ENCODE data around the gene ARHGAP22.

The ARHGAP22 gene

DNA sequence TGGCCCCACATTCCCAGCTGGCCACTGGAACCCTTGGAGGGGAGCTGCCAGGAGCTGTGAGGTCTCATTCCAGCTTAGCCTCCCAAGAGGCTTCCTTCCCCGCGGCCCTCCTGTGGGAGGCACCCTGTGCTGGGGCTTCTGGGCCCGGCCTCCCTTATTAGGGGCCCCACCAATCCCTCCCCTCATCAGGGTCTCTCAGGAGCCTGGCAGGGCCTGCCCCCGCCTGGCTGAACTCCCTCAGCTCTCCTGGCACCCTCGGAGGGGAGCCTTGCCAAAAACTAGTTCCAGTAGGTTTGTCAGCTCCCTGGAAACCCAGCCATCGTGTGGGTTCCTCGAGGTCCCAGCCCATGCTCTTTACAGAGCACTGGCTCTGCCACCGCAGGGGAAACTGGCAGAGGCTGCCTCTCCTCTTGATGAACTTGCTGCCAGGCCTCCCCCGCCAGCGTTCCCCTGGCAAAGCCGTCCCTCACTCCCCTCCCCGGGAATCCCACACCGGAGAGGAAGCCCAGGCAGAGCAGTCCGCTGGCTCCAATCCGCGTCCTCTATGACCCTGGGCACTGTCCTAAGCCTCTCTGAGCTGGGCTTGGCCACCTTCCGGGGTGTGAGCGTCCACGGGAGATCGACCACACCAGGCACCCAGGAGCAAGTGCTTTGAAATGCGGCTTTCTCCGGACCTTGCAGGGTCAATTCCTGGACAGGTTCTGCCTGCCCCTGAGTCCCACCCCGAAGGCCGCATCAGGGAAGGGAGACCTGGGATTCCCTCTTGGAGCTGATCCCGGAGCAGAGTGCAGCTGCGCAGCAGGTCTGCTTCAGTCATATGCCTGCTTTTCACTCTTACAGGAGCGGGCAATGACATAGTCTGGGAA, 139.8 kb downstream of the ARHGAP22 start:
- no peak for DNase-seq (ENCODE audit: low read depth, low spot score)

GRCh38 chr10:48464121-48464870, 140.6 kb downstream of the ARHGAP22 start:
- DNase-seq (ENCODE audit: low read depth, low spot score), result no peak

GRCh38 chr10:48463318-48464003, 141.4 kb downstream of the ARHGAP22 start:
- DNase-seq (ENCODE audit: low read depth, low spot score), result no peak

DNA sequence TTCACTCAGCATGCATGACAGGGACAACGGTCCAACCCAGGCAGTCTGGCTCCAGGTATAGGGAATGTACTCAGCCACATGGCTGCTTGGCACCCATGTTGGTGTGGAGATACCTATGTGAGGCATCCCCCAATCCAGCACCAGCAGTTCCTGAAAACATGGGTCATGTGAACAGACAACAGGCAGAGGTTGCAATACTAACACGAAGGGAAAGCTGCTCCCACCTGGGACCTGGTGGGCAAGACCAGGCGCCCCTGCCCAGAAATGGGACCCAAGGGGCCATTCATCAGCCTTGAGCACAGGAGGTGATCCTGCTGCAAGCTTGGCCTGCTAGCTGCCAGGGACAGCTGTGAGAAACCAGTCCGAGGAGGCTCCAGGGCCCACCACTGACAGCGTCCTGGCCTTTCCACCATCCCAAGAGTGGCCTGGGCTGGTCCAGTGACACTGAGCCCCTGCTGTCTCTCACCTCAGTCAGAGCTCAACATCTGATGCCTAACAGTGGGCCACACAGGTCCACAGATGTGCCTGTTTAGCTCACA, 142.3 kb downstream of the ARHGAP22 start:
- DNase-seq (ENCODE audit: low read depth, low spot score), result no peak

DNA sequence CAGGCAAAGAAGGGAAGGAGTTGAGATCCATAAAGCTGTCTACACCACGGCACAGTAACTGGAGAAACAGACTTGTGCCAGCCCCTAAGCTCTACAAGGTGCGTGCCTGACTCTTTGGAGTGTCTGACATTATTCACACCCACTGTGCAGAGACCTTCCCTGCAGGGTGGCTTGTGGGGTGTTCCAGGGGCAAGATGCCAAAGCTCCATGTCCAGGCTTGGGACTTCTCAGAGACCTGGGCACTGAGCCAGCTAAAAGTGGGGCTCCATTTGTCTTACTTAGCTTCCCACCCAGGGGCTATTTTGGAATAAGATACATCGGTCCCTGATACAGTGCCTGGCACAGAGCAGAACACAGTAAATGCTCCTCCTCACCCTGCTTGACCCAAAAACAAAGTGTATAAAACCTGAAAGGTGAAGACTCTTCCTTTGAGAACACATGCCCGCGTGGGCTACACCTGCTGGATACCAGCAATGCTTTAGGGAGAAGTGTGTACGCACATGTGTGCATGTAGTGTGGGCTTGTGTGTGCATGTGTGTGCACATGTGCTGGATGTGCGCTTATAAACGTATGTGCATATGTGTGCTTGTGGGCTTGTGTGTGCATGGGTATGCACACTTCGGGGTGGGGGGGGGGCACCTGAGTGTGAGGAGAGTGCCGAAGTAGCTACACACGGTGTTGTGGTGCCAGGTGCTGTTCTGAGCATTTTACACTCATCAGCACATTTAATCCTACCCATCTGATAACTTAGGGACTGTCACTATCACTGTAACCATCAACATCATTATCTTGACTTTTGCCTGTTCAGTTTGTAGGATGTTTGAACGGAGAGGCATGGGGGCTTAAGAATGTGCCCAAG, 143.0 kb downstream of the ARHGAP22 start:
- no peak for DNase-seq (ENCODE audit: low read depth, low spot score)

- DNase-seq (ENCODE audit: low read depth, low spot score), result no peak
Observed at GRCh38 chr10:48460182-48460581, 144.7 kb downstream of the ARHGAP22 start.

GRCh38 chr10:48459270-48460150, 145.4 kb downstream of the ARHGAP22 start:
- no peak for DNase-seq (ENCODE audit: low read depth, low spot score)

GRCh38 chr10:48458662-48459048, 146.2 kb downstream of the ARHGAP22 start:
- no peak for DNase-seq (ENCODE audit: low read depth, low spot score)

- no peak for DNase-seq (ENCODE audit: low read depth, low spot score)
Observed at GRCh38 chr10:48457949-48458661, 146.8 kb downstream of the ARHGAP22 start.

DNA sequence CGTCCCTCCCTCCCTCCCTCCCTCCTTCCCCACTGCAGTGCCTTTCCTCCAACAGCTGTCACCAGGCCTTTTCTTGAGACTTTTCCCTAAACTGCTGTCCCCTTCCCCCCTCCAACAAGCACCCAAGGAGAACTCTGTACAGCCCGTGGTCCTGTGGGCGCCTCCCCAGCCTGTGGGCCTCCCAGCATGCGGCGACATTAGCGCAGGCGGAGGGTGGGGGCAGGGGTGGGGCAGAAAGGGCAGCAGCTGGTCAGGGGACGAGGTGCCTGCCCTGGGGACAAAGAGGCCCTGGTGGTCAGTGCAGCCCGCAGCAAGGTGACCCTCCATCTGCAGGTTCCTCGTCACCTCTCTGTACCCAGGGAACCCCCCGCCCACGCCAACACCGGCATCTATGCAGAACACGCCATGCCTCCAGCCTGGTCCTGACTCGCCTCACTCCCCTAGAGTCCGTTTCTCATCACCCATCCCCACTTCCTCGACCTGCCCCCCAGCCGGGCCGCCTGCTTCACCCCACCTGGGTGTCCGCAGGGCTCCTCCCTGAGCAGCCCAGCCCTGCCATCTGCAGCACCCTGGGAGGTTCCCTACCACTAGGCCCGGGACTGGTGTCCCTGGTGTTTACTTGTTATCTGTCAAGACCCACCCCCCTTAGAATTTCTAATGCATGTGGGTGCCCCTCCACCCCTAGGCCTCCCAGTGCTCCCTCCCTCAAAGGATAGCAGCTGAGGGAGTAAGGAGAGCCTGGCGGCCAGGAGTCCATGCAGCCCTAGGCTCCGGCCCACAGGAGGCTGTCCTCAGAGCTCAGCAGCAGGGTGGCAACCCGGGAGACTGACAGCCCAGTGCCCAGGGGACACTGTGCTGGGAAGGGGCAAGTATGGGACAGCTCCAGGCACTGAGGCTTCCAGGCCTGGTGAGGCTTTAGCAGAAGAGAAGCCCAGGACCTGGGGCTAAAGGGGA, 147.8 kb downstream of the ARHGAP22 start:
- no peak for DNase-seq (ENCODE audit: low read depth, low spot score)

GRCh38 chr10:48456361-48456804, 148.5 kb downstream of the ARHGAP22 start:
- DNase-seq (ENCODE audit: low read depth, low spot score), result no peak

DNA sequence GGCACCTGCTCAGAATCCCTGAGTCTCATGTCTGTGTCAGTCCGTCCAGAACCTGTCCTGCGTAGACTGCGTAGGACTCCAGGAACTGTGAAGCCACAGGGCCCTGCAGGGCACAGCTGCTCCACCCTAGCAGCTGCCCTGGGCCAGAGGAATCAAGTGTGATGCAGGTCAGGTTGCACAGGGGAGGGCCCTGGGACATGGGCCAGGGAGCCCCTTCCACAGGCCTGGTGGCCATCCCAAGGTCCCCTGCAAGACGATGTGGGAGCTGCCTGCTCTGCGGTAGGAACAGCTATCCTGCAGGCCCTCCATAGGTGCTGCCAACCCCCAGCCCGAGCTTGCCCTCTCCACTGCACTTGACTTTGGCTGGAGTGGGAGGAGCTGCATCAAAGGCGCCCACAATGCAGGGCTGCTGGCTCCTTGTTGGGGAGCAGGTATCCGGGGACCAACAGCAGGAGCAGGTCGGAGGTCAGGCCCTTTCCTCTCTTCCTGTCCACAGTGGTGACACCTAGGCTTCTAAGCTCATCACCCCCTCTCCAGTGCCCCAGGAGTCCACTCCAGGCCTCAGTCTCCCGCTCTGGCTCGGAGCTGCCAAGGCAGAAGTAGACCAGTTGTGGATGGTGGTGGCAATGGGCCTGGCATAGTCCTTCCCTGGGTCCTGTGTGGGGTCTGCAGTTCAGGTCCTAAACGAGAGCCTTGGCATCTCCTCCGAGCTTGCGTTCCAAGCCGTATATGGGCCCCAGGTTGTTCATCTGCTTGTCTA, 149.3 kb downstream of the ARHGAP22 start:
- DNase-seq (ENCODE audit: low read depth, low spot score), result no peak

GRCh38 chr10:48455055-48455391, 149.8 kb downstream of the ARHGAP22 start:
- no peak for DNase-seq (ENCODE audit: low read depth, low spot score)

DNA sequence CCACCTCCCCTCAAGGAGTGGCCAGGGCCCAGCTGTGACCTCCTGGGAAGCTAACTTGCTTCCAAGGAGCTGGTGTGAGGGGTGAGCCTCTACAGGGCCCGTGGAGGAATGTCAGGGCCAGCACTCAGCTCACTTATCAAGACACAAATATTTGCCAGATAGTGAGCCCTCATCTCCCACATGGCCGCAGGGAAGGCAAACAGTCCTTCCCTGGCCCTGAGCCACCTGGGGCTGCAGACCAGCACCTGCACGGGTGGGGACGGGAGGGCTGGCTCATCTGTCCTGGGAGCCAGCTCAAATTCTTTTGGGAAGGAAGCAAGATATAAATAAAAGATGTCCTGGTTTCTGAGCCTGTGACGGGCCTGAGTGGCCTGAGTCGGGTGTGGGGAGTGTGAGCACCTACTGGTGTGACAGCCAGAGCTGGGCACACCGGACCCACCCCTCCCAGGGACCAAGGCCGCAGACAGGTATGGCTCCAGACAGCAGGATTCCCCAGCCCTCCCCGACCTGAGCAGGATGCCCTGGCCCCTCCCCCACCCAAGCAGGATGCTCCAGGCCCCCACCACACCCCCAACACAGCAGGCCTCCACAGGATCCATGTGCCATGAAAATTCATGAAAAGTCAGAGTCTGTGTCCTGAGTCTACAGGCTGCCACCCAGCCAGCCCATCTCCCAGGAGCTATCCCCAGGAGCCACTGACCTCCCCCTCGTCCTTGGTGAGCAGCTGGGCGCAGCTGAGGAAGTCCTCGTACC, 150.4 kb downstream of the ARHGAP22 start:
- DNase-seq (ENCODE audit: low read depth, low spot score), result no peak

DNA sequence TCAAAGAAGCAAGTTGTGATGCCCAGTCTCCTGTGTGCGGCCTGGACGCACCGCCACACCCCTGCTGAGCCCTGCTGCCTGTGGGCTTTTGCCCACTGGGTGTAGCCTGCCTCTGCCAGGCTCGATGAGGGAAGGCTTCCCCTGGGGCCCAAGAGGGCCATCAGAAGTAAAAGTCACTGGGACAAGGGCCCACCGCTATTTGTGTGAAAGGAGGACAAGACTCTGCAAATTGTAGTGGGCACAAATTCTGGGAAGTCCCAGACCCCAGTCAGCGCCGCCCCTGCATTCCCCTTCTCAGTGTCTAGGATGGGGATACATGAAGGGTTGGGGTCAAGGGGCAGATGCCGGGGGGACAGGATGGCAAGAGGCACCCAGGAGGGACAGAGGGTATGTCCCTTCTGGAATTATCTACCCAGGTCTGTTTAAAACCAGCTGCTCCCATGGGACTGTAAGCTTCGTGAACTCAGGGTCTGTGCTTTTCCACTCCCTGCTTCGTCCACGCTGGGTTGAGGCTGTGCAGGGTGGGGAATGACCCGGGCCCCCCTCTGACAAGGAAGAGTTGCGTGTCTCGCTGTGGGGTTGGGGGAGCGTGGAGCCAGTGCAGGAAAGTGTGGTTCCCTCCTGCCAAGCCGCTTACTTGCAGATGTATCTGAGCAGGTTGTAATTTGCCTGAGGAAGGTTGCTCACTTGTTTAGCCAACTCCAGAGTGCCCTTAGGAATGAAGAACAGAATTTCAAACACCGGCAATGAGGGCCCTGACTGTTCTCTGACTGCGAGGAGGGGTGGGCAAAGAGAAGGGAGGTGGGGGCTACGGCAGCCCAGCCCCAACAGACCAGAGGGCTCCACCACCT, 151.2 kb downstream of the ARHGAP22 start:
- DNase-seq (ENCODE audit: low read depth, low spot score), result no peak

DNA sequence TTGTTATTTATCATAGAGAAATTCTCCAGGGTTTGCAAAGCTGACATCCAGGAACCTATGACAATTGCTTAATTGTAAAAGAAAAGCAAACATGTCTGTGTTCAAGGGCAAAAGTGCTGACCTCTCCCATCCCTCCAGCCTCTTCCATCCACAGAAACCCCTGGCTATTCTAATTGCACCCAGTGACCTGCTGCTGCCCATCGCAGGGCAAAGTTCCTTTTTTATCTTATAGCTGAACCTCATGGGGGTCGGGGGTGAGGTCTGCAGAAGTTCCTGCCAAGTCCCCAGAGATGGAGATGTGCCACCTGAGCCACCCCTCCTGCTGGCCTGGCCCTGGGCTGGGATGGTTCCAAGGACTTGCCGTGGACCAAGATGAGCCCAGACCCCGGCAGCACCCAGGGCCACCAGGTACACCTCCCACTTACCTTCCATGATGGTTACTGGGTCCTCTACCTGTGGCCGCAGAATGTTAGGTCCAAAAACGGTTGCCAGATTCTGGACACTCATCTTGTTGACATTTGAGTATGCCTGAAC, 151.9 kb downstream of the ARHGAP22 start:
- DNase-seq (ENCODE audit: low read depth, low spot score), result no peak

Measured in brain pericyte (primary cell).